IMR-90 (cell line): ENCODE data around the gene CPA5. TPM values are rescaled to one million over a fixed set of nuclear protein-coding genes. Genes with fewer than 3 reads are reported as not detected.

Source experiments
- ATAC-seq: fragments of 200-7000 bp; cut with Tn5 transposase; 2 replicates; pipeline ENCODE4 v1.9.1; 2020; ENCODE audit warnings: low read depth, mild to moderate bottlenecking, moderate library complexity
- BruUV-seq: library from RNA; stranded (reverse); fragments of 400-500 nt; replicated peaks from 2 replicates; lab custom pipeline; 2021; lab: Mats Ljungman, UMichigan
- CTCF ChIA-PET: fragments of 300-600 bp; formaldehyde crosslinking; extraction: SDS; loops from one replicate; lab custom pipeline; 2021; ENCODE audit warnings: antibody characterized with exemption; lab: Yijun Ruan, JAX
- POLR2A ChIA-PET: fragments of 300-600 bp; sonication (Branson Sonifier 250); formaldehyde crosslinking; loops from one replicate; lab custom pipeline; 2022; ENCODE audit warnings: antibody characterized with exemption; ENCODE audit not compliant: unreplicated experiment; lab: Charles Lee
- DNase-seq: peaks from one replicate; pipeline ENCODE4 v3.0.0; 2013
- H2AFZ ChIP-seq: replicated peaks from 2 replicates; pipeline ENCODE3; 2013; ENCODE audit warnings: low read length, mild to moderate bottlenecking; ENCODE audit not compliant: poor library complexity
- H2AK5ac ChIP-seq: 2 replicates; pipeline ENCODE4 v1.6.1; 2013; ENCODE audit warnings: low read depth, low read length, inconsistent platforms
- H2AK9ac ChIP-seq: replicated peaks from 2 replicates; pipeline ENCODE3; 2013; ENCODE audit warnings: mild to moderate bottlenecking, low read depth, low read length, moderate library complexity; ENCODE audit not compliant: poor library complexity
- H2BK120ac ChIP-seq: 2 replicates; pipeline ENCODE4 v1.6.1; 2013; ENCODE audit warnings: low read depth, low read length, inconsistent platforms
- H2BK15ac ChIP-seq: 3 replicates; pipeline ENCODE4 v1.6.1; 2013; ENCODE audit warnings: low read depth, low read length, inconsistent platforms
- H2BK20ac ChIP-seq: 2 replicates; pipeline ENCODE4 v1.6.1; 2013; ENCODE audit warnings: low read depth, mild to moderate bottlenecking, inconsistent platforms, low read length, moderate library complexity
- H2BK5ac ChIP-seq: 2 replicates; pipeline ENCODE4 v1.6.1; 2013; ENCODE audit warnings: mild to moderate bottlenecking, low read depth, low read length, inconsistent platforms; ENCODE audit not compliant: poor library complexity, severe bottlenecking
- H3K14ac ChIP-seq: replicated peaks from 2 replicates; pipeline ENCODE4 v1.6.1; 2013; ENCODE audit warnings: low read depth, low read length, inconsistent platforms
- H3K18ac ChIP-seq: 2 replicates; pipeline ENCODE4 v1.6.1; 2013; ENCODE audit warnings: low read depth, low read length, control low read depth
- H3K23ac ChIP-seq: 2 replicates; pipeline ENCODE4 v1.6.1; 2013; ENCODE audit warnings: low read depth, low read length, inconsistent platforms
- H3K27ac ChIP-seq: 2 replicates; pipeline ENCODE4 v1.5.1; 2013; ENCODE audit warnings: mild to moderate bottlenecking, control low read depth, low read length; ENCODE audit not compliant: insufficient read depth
- H3K27me3 ChIP-seq: 2 replicates; pipeline ENCODE4 v1.6.1; 2013; ENCODE audit warnings: low read length; ENCODE audit not compliant: control insufficient read depth, insufficient read depth
- H3K36me3 ChIP-seq: 2 replicates; pipeline ENCODE4 v1.6.1; 2013; ENCODE audit warnings: low read length, mixed read lengths; ENCODE audit not compliant: control insufficient read depth, insufficient read depth
- H3K4ac ChIP-seq: 2 replicates; pipeline ENCODE4 v1.6.1; 2013; ENCODE audit warnings: low read depth, low read length, inconsistent platforms
- H3K4me1 ChIP-seq: 2 replicates; pipeline ENCODE4 v1.6.1; 2013; ENCODE audit warnings: low read length, mixed read lengths; ENCODE audit not compliant: control insufficient read depth, insufficient read depth
- H3K4me2 ChIP-seq: 2 replicates; pipeline ENCODE4 v1.6.1; 2013; ENCODE audit warnings: low read depth, mild to moderate bottlenecking, control low read depth, low read length, moderate library complexity
- H3K4me3 ChIP-seq: 2 replicates; pipeline ENCODE4 v1.5.1; 2013; ENCODE audit warnings: low read depth, mild to moderate bottlenecking, control low read depth, low read length, moderate library complexity; ENCODE audit not compliant: insufficient read depth
- H3K56ac ChIP-seq: 2 replicates; pipeline ENCODE4 v1.6.1; 2013; ENCODE audit warnings: low read length, inconsistent platforms; ENCODE audit not compliant: insufficient read depth; ENCODE audit errors: extremely low read depth
- H3K79me1 ChIP-seq, 2 experiments: 2 replicates each; pipeline ENCODE4 v1.6.1; 2013; ENCODE audit warnings: low read length in 2 of 2, inconsistent platforms in 1 of 2, low read depth in 1 of 2
- H3K9ac ChIP-seq: 2 replicates; pipeline ENCODE4 v1.6.1; 2013; ENCODE audit warnings: low read depth, low read length, control low read depth
- H3K9me1 ChIP-seq: 2 replicates; pipeline ENCODE4 v1.6.1; 2013; ENCODE audit warnings: low read length, inconsistent platforms; ENCODE audit not compliant: insufficient read depth
- H3K9me3 ChIP-seq: 2 replicates; pipeline ENCODE4 v1.6.1; 2013; ENCODE audit warnings: low read length; ENCODE audit not compliant: control insufficient read depth, insufficient read depth
- H4K20me1 ChIP-seq: 2 replicates; pipeline ENCODE4 v1.6.1; 2013; ENCODE audit warnings: low read length, inconsistent platforms; ENCODE audit not compliant: insufficient read depth
- H4K5ac ChIP-seq: 2 replicates; pipeline ENCODE4 v1.6.1; 2013; ENCODE audit warnings: mild to moderate bottlenecking, low read depth, low read length, control low read depth
- H4K8ac ChIP-seq, 2 experiments: 2 replicates each; pipeline ENCODE4 v1.6.1; 2013; ENCODE audit warnings: low read depth in 2 of 2, low read length in 2 of 2, control low read depth in 1 of 2, inconsistent platforms in 1 of 2
- H4K91ac ChIP-seq: 2 replicates; pipeline ENCODE4 v1.6.1; 2013; ENCODE audit warnings: low read depth, low read length, inconsistent platforms; ENCODE audit not compliant: insufficient read depth
- BHLHE40 ChIP-seq: fragments of 150-350 bp; IDR thresholded peaks from 2 replicates; pipeline ENCODE4 v1.6.1; 2016; ENCODE audit warnings: mild to moderate bottlenecking, low read depth, low read length
- CEBPB ChIP-seq: IDR thresholded peaks from 2 replicates; pipeline ENCODE4 v1.6.1; 2012; ENCODE audit warnings: low read depth, low read length, improper control_type of control experiment
- CHD1 ChIP-seq: IDR thresholded peaks from 2 replicates; pipeline ENCODE4 v1.6.1; 2012; ENCODE audit warnings: low read depth, low read length, improper control_type of control experiment
- CTCF ChIP-seq: conservative IDR thresholded peaks from 2 replicates; pipeline ENCODE4 v1.5.1; 2012; ENCODE audit warnings: mild to moderate bottlenecking, low read depth, low read length, improper control_type of control experiment
- ELK1 ChIP-seq: fragments of 150-350 bp; IDR thresholded peaks from 2 replicates; pipeline ENCODE4 v1.6.1; 2016; ENCODE audit warnings: low read depth, mild to moderate bottlenecking, low read length, moderate library complexity, borderline replicate concordance
- FOS ChIP-seq: fragments of 150-350 bp; IDR thresholded peaks from 2 replicates; pipeline ENCODE4 v1.6.1; 2016; ENCODE audit warnings: low read depth, low read length
- MAFK ChIP-seq: IDR thresholded peaks from 2 replicates; pipeline ENCODE4 v1.6.1; 2012; ENCODE audit warnings: low read depth, low read length, improper control_type of control experiment
- MAZ ChIP-seq: IDR thresholded peaks from 2 replicates; pipeline ENCODE4 v1.6.1; 2012; ENCODE audit warnings: low read depth, mild to moderate bottlenecking, low read length, improper control_type of control experiment, moderate library complexity, borderline replicate concordance
- MXI1 ChIP-seq: IDR thresholded peaks from 2 replicates; pipeline ENCODE4 v1.6.1; 2012; ENCODE audit warnings: low read depth, mild to moderate bottlenecking, low read length, moderate library complexity, borderline replicate concordance
- NFE2L2 ChIP-seq: fragments of 150-350 bp; IDR thresholded peaks from 2 replicates; pipeline ENCODE4 v1.6.1; 2016; ENCODE audit warnings: low read depth, mild to moderate bottlenecking, low read length
- POLR2A ChIP-seq: IDR thresholded peaks from 2 replicates; pipeline ENCODE4 v1.6.1; 2012; ENCODE audit warnings: mild to moderate bottlenecking, low read depth, low read length
- RAD21 ChIP-seq: IDR thresholded peaks from 2 replicates; pipeline ENCODE4 v1.6.1; 2012; ENCODE audit warnings: low read length, improper control_type of control experiment
- RCOR1 ChIP-seq: IDR thresholded peaks from 2 replicates; pipeline ENCODE4 v1.6.1; 2012; ENCODE audit warnings: mild to moderate bottlenecking, low read length, improper control_type of control experiment; ENCODE audit not compliant: insufficient replicate concordance
- RFX5 ChIP-seq: IDR thresholded peaks from 2 replicates; pipeline ENCODE4 v1.8.0; 2012; ENCODE audit warnings: low read depth, mild to moderate bottlenecking, low read length, moderate library complexity
- SMC3 ChIP-seq: fragments of 150-350 bp; IDR thresholded peaks from 2 replicates; pipeline ENCODE4 v1.6.1; 2016; ENCODE audit warnings: low read depth, mild to moderate bottlenecking, antibody characterized with exemption, low read length, moderate library complexity
- USF2 ChIP-seq: fragments of 150-350 bp; IDR thresholded peaks from 2 replicates; pipeline ENCODE4 v1.6.1; 2017; ENCODE audit warnings: mild to moderate bottlenecking, antibody characterized with exemption, low read length, low read depth
- WGBS, 2 experiments: methylation state at CpG; one replicate each; pipeline versions ENCODE4 v1.1.5 to v1.1.7; 2013; ENCODE audit warnings: missing lambda C conversion rate in 2 of 2; ENCODE audit not compliant: insufficient read length in 1 of 2; ENCODE audit errors: extremely low coverage in 2 of 2; 5-methylcytosine and 5-hydroxymethylcytosine counted together
- dilution Hi-C: fragments of 300-500 bp; cut with HindIII; formaldehyde crosslinking; loops from one replicate; pipeline ENCODE4 v1.14.3; 2018; ENCODE audit warnings: low sequenced_read_pairs; ENCODE audit not compliant: unreplicated experiment
- in situ Hi-C: fragments of 300-500 bp; cut with MboI; formaldehyde crosslinking; loops from 3 replicates; pipeline ENCODE4 v1.14.3; 2019; ENCODE audit warnings: low sequenced_read_pairs, inconsistent platforms, mixed read lengths
- intact Hi-C: fragments of 100-400 bp; cut with micrococcal nuclease; formaldehyde crosslinking; loops from 2 replicates; pipeline ENCODE4 v1.10.0; 2022
- polyA plus RNA-seq, 3 experiments: library from polyadenylated mRNA; depleted of rRNA; stranded (reverse); fragments of >200 nt; gene quantifications; 2 replicates each; pipeline ENCODE4 v1.2.3, GENCODE V29; 2012; ENCODE audit warnings: low replicate concordance in 1 of 3
- total RNA-seq: library from RNA; depleted of rRNA; stranded (reverse); fragments of >200 nt; gene quantifications from 2 replicates; pipeline ENCODE4 v1.2.3, GENCODE V29; 2012

The CPA5 gene
- total and polyA plus RNA-seq, 2 of the 4 experiments (the other 2 are of a cell fraction) = under 0.01 to 0.86 TPM

- no peak overlapping the region; the same call in 1 of the 2 replicates for H3K4ac ChIP-seq
- no peak overlapping the region for H3K27ac ChIP-seq
- no peak overlapping the region for H3K14ac ChIP-seq
- TF ChIP-seq CTCF (no peak), ELK1 (no peak), USF2 (no peak), NFE2L2 (no peak), FOS (no peak), MAFK (no peak), BHLHE40 (no peak), MXI1 (no peak), MAZ (no peak), RCOR1 (no peak), CHD1 (no peak), POLR2A (no peak), CEBPB (no peak), SMC3 (no peak), RFX5 (no peak), RAD21 (no peak)
- H3K27me3 ChIP-seq = no peaks in the 10 kb centered on the region
- H2BK20ac ChIP-seq = no peak overlapping the region; the same call in 1 of the 2 replicates
- no peak overlapping the region for H3K4me3 ChIP-seq
- H3K56ac ChIP-seq = no peak overlapping the region
- dilution Hi-C loops (no loop called here), intact Hi-C loops (no loop called here), in situ Hi-C loops (no loop called here)
- DNase-seq (no peak), ATAC-seq (no peak)
- 0 out of 2 replicates have a peak overlapping the region, but pooled peaks have one; percentile 3 for H2AK5ac ChIP-seq
- no peaks in the 10 kb centered on the region for H3K79me1 ChIP-seq
- peaks cover 2% of the 10 kb centered on the region for H3K4me1 ChIP-seq
- no peak overlapping the region for H2AFZ ChIP-seq
- H4K91ac ChIP-seq = no peak overlapping the region
- no TSS peak for BruUV-seq
- no peak overlapping the region for H2AK9ac ChIP-seq
- H4K8ac ChIP-seq = no peak overlapping the region
- H3K4me2 ChIP-seq = no peak overlapping the region
- H2BK120ac ChIP-seq = no peak overlapping the region
- no peak overlapping the region for H3K9ac ChIP-seq
- WGBS, 2 experiments = 83% methylated on average over 3 of the region's 8 CpGs; no CpG with 5 or more reads in 1 of the 2 experiments
- POLR2A ChIA-PET = no interaction called here
- H3K9me3 ChIP-seq = no peaks in the 10 kb centered on the region
- H2BK15ac ChIP-seq = no peak overlapping the region
- no peaks in the 10 kb centered on the region for H4K20me1 ChIP-seq
- no peak overlapping the region for H2BK5ac ChIP-seq
- H3K36me3 ChIP-seq = peaks cover 2% of the 10 kb centered on the region; the same call in 1 of the 2 replicates
- no peak overlapping the region for H3K23ac ChIP-seq
- H3K18ac ChIP-seq = no peak overlapping the region
- no peak overlapping the region for H4K5ac ChIP-seq
- CTCF ChIA-PET = interaction anchor here (1.6 kb wide), 1 partner anchor 9 kb away, joined by 3 read pairs; the partner anchor contains the start of gene CPA4
- H3K9me1 ChIP-seq = no peaks in the 10 kb centered on the region; the same call in 1 of the 2 replicates
These were observed 43.1 kb upstream of the CPA5 start for GRCh38 chr7:130301501-130302020.
